GM19438 (cell line): ENCODE data around the gene ADSS1.

Experiments used
- ATAC-seq: cut with Tn5 transposase; IDR thresholded peaks from one replicate; pipeline ENCODE4 v1.9.1; 2021; ENCODE audit warnings: low read depth; ENCODE audit not compliant: unreplicated experiment

The ADSS1 gene

GRCh38 chr14:104723651-104724406, at the start of gene ADSS1:
Gene ADSS1, plus strand, starts transcription at chr14:104724229. Its CDS starts 42 bp downstream, at chr14:104724271.
- peak; percentile 57 for ATAC-seq

- no peak for ATAC-seq
These were observed 48.6 kb upstream of the ADSS1 start for GRCh38 chr14:104675447-104675846.

GRCh38 chr14:104676130-104676693, 47.8 kb upstream of the ADSS1 start:
- no peak for ATAC-seq

GRCh38 chr14:104676694-104677511, 47.1 kb upstream of the ADSS1 start:
- peak; percentile 25 for ATAC-seq

GRCh38 chr14:104677512-104678332, 46.3 kb upstream of the ADSS1 start:
- ATAC-seq = peak; percentile 51

GRCh38 chr14:104678346-104678745, 45.7 kb upstream of the ADSS1 start:
- ATAC-seq = peak; percentile 14

- no peak for ATAC-seq
These were observed 44.9 kb upstream of the ADSS1 start for GRCh38 chr14:104678901-104679705.

GRCh38 chr14:104680056-104680805, 43.8 kb upstream of the ADSS1 start:
- ATAC-seq = no peak

- ATAC-seq = no peak
These were observed 43.0 kb upstream of the ADSS1 start for GRCh38 chr14:104680806-104681688.

- ATAC-seq = no peak
These were observed 42.3 kb upstream of the ADSS1 start for GRCh38 chr14:104681689-104682074.

GRCh38 chr14:104682107-104682593, 41.9 kb upstream of the ADSS1 start:
- ATAC-seq = no peak

GRCh38 chr14:104683653-104684448, 40.2 kb upstream of the ADSS1 start:
- no peak for ATAC-seq

GRCh38 chr14:104684449-104684821, 39.6 kb upstream of the ADSS1 start:
- no peak for ATAC-seq

GRCh38 chr14:104685216-104685997, 38.6 kb upstream of the ADSS1 start:
- ATAC-seq = no peak

- no peak for ATAC-seq
These were observed 37.9 kb upstream of the ADSS1 start for GRCh38 chr14:104685998-104686610.
